H9 (cell line): ENCODE results near the gene RABEP1. TPM values are rescaled to one million over a fixed set of nuclear protein-coding genes. Genes with fewer than 3 reads are reported as not detected.
"Not testable (repeated sequence)": the region's sequence is repeated elsewhere in the genome, so short reads cannot be mapped to it uniquely, and the experiment has no call there.

Experiments used
- DNase-seq: peaks from one replicate; pipeline ENCODE4 v3.0.0-alpha.2; 2017
- H2AFZ ChIP-seq: one replicate; pipeline ENCODE4 v1.6.1; 2013; ENCODE audit warnings: mild to moderate bottlenecking, low read length, control low read depth, moderate library complexity
- H2AK5ac ChIP-seq: 2 replicates; pipeline ENCODE4 v1.6.1; 2013; ENCODE audit warnings: low read length, control low read depth, mixed read lengths; ENCODE audit not compliant: insufficient read length
- H2BK120ac ChIP-seq: one replicate; pipeline ENCODE4 v1.6.1; 2013; ENCODE audit warnings: low read depth, mild to moderate bottlenecking, low read length, control low read depth, inconsistent platforms; ENCODE audit not compliant: poor library complexity, severe bottlenecking
- H2BK12ac ChIP-seq: 2 replicates; pipeline ENCODE4 v1.6.1; 2013; ENCODE audit warnings: low read length, control low read depth, mixed read lengths, low read depth; ENCODE audit not compliant: insufficient read length
- H2BK15ac ChIP-seq: 2 replicates; pipeline ENCODE4 v1.6.1; 2013; ENCODE audit warnings: low read depth, low read length, control low read depth
- H2BK20ac ChIP-seq: one replicate; pipeline ENCODE4 v1.6.1; 2013; ENCODE audit warnings: low read depth, mild to moderate bottlenecking, low read length, control low read depth, inconsistent platforms; ENCODE audit not compliant: poor library complexity, severe bottlenecking
- H2BK5ac ChIP-seq: 2 replicates; pipeline ENCODE4 v1.6.1; 2013; ENCODE audit warnings: low read length, control low read depth, mixed read lengths; ENCODE audit not compliant: insufficient read length
- H3K14ac ChIP-seq: 2 replicates; pipeline ENCODE4 v1.6.1; 2013; ENCODE audit warnings: low read length, control low read depth; ENCODE audit not compliant: insufficient read depth
- H3K18ac ChIP-seq: 2 replicates; pipeline ENCODE4 v1.6.1; 2013; ENCODE audit warnings: low read depth, mild to moderate bottlenecking, mixed read lengths, low read length, control low read depth; ENCODE audit not compliant: insufficient read length
- H3K23ac ChIP-seq: 2 replicates; pipeline ENCODE4 v1.6.1; 2013; ENCODE audit warnings: low read length, control low read depth, mixed read lengths, low read depth; ENCODE audit not compliant: insufficient read length
- H3K23me2 ChIP-seq: 2 replicates; pipeline ENCODE4 v1.6.1; 2013; ENCODE audit warnings: low read depth, mild to moderate bottlenecking, mixed read lengths, low read length, control low read depth; ENCODE audit not compliant: insufficient read length, poor library complexity, severe bottlenecking
- H3K27ac ChIP-seq: 2 replicates; pipeline ENCODE4 v1.5.1; 2013; ENCODE audit warnings: low read length, control low read depth, mixed read lengths, low read depth; ENCODE audit not compliant: insufficient read length
- H3K27me3 ChIP-seq: 2 replicates; pipeline ENCODE4 v1.6.1; 2013; ENCODE audit warnings: low read length, control low read depth, inconsistent platforms; ENCODE audit not compliant: insufficient read depth
- H3K4ac ChIP-seq: 2 replicates; pipeline ENCODE4 v1.6.1; 2013; ENCODE audit warnings: low read depth, mild to moderate bottlenecking, control low read depth, inconsistent platforms, low read length, moderate library complexity
- H3K4me1 ChIP-seq: 2 replicates; pipeline ENCODE4 v1.6.1; 2013; ENCODE audit warnings: low read length, control low read depth, inconsistent platforms; ENCODE audit not compliant: insufficient read depth
- H3K4me2 ChIP-seq: 2 replicates; pipeline ENCODE4 v1.6.1; 2013; ENCODE audit warnings: low read length, control low read depth, mixed read lengths; ENCODE audit not compliant: insufficient read length, insufficient read depth
- H3K56ac ChIP-seq: 2 replicates; pipeline ENCODE4 v1.6.1; 2013; ENCODE audit warnings: low read depth, mild to moderate bottlenecking, mixed read lengths, low read length, control low read depth; ENCODE audit not compliant: insufficient read length
- H3K79me1 ChIP-seq: 2 replicates; pipeline ENCODE4 v1.6.1; 2013; ENCODE audit warnings: low read depth, mild to moderate bottlenecking, moderate library complexity, low read length, control low read depth, inconsistent platforms; ENCODE audit not compliant: insufficient read depth, poor library complexity, severe bottlenecking
- H3K79me2 ChIP-seq: 2 replicates; pipeline ENCODE4 v1.6.1; 2013; ENCODE audit warnings: low read length, control low read depth, inconsistent platforms; ENCODE audit not compliant: insufficient read depth
- H3K9ac ChIP-seq: 2 replicates; pipeline ENCODE4 v1.6.1; 2013; ENCODE audit warnings: low read length, control low read depth, mixed read lengths; ENCODE audit not compliant: insufficient read length; ENCODE audit errors: extremely low read depth
- H3K9me3 ChIP-seq: one replicate; pipeline ENCODE4 v1.6.1; 2013; ENCODE audit warnings: low read depth, low read length, inconsistent platforms; ENCODE audit not compliant: control insufficient read depth
- H3T11ph ChIP-seq: one replicate; pipeline ENCODE4 v1.6.1; 2013; ENCODE audit warnings: mild to moderate bottlenecking, low read length, control low read depth, inconsistent platforms
- H4K20me1 ChIP-seq: one replicate; pipeline ENCODE4 v1.6.1; 2013; ENCODE audit not compliant: control insufficient read depth, insufficient read length, insufficient read depth
- H4K5ac ChIP-seq: 2 replicates; pipeline ENCODE4 v1.6.1; 2013; ENCODE audit warnings: low read depth, mild to moderate bottlenecking, mixed read lengths, low read length, control low read depth; ENCODE audit not compliant: insufficient read length
- H4K8ac ChIP-seq: replicated peaks from 2 replicates; pipeline ENCODE4 v1.6.1; 2013; ENCODE audit warnings: low read length, control low read depth, mixed read lengths, low read depth; ENCODE audit not compliant: insufficient read length
- H4K91ac ChIP-seq: 2 replicates; pipeline ENCODE4 v1.6.1; 2013; ENCODE audit warnings: low read depth, mild to moderate bottlenecking, moderate library complexity, mixed read lengths, low read length, control low read depth; ENCODE audit not compliant: insufficient read length
- H3K27ac Mint-ChIP-seq, 3 experiments: 2 replicates in 2 of 3; 3 replicates in 1 of 3; pipeline ENCODE4 v1.8.0; 2020 to 2021; ENCODE audit warnings: mixed read lengths in 3 of 3, mild to moderate bottlenecking in 1 of 3, moderate library complexity in 1 of 3
- H3K27me3 Mint-ChIP-seq: 2 replicates; pipeline ENCODE4 v1.8.0; 2021; ENCODE audit warnings: low read depth, mild to moderate bottlenecking, moderate library complexity, mixed read lengths
- H3K36me3 Mint-ChIP-seq, 3 experiments: 2 replicates in 2 of 3; 3 replicates in 1 of 3; pipeline ENCODE4 v1.8.0; 2020 to 2021; ENCODE audit warnings: low read depth in 3 of 3, mixed read lengths in 3 of 3; ENCODE audit not compliant: insufficient read depth in 1 of 3
- H3K4me1 Mint-ChIP-seq, 2 experiments: 2 replicates each; pipeline ENCODE4 v1.8.0; 2020; ENCODE audit warnings: mixed read lengths in 2 of 2
- H3K4me3 Mint-ChIP-seq, 2 experiments: 2 replicates in 1 of 2; 3 replicates in 1 of 2; pipeline ENCODE4 v1.8.0; 2020 to 2021; ENCODE audit warnings: mild to moderate bottlenecking in 2 of 2, mixed read lengths in 2 of 2, moderate library complexity in 1 of 2
- H3K9me3 Mint-ChIP-seq, 2 experiments: 2 replicates in 1 of 2; 3 replicates in 1 of 2; pipeline ENCODE4 v1.8.0; 2020; ENCODE audit warnings: mild to moderate bottlenecking in 2 of 2, mixed read lengths in 2 of 2, moderate library complexity in 1 of 2
- WGBS: extraction: QIAGEN DNeasy Blood & Tissue Kit; methylation state at CpG from one replicate; pipeline ENCODE4 v1.1.7; 2013; ENCODE audit warnings: missing lambda C conversion rate, low lambda C conversion rate, mixed read lengths; ENCODE audit not compliant: insufficient read length; ENCODE audit errors: extremely low coverage; 5-methylcytosine and 5-hydroxymethylcytosine counted together
- total RNA-seq: library from RNA; stranded (reverse); gene quantifications from 2 replicates; pipeline ENCODE4 v1.2.1, GENCODE V29; 2021
- TF ChIP-seq, protein P1 (sequence below): fragments of 200-600 bp; sonication (generic); conservative IDR thresholded peaks from 3 replicates; pipeline ENCODE4 v1.8.0; 2021; ENCODE audit warnings: antibody characterized with exemption, mild to moderate bottlenecking

RABEP1 gene
- total RNA-seq, 1 experiment from 2014 or later, result 46.9 TPM

DNA sequence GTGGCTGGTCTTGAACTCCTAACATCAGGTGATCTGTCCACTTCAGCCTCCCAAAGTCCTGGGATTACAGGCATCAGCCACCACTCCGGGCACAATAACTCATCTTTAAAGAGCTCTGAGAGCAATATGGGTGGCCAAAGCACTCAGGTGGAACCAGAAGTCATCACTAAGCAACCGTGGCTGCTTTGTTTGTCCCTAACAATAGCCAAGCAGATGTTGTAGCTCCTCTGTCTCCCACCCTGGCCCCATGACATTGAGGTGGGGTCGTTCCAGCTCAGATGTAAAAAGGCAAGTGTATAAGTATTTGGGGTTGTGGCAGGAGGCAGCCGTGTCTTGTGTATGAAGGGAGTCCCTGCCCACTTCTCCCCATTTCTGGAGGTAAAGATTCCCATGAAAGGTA lies 43.8 kb upstream of the RABEP1 start:
- Mint-ChIP-seq H3K36me3 (no peaks in the 10 kb centered on the region), H3K27ac (no peak overlapping the region; a peak in 1 of 7 replicates), H3K9me3 (no peaks in the 10 kb centered on the region), H3K27me3 (peaks cover 8% of the 10 kb centered on the region), H3K4me1 (peaks cover 0 to 5% of the 10 kb centered on the region in 2 experiments; a peak in 1 of 4 replicates), H3K4me3 (no peak overlapping the region)
- H3K79me1 ChIP-seq, result no peaks in the 10 kb centered on the region
- H3K4me1 ChIP-seq, result no peaks in the 10 kb centered on the region
- H2BK12ac ChIP-seq, result no peak overlapping the region
- H2AFZ ChIP-seq, result no peak overlapping the region
- no peaks in the 10 kb centered on the region for H3K9me3 ChIP-seq
- no peaks in the 10 kb centered on the region for H3K79me2 ChIP-seq
- no peak overlapping the region for H3K23ac ChIP-seq
- H3K27me3 ChIP-seq, result no peaks in the 10 kb centered on the region
- no CpG with 5 or more reads among the region's 4 CpGs for WGBS
- DNase-seq, result no peak
- TF ChIP-seq, protein P1, sequence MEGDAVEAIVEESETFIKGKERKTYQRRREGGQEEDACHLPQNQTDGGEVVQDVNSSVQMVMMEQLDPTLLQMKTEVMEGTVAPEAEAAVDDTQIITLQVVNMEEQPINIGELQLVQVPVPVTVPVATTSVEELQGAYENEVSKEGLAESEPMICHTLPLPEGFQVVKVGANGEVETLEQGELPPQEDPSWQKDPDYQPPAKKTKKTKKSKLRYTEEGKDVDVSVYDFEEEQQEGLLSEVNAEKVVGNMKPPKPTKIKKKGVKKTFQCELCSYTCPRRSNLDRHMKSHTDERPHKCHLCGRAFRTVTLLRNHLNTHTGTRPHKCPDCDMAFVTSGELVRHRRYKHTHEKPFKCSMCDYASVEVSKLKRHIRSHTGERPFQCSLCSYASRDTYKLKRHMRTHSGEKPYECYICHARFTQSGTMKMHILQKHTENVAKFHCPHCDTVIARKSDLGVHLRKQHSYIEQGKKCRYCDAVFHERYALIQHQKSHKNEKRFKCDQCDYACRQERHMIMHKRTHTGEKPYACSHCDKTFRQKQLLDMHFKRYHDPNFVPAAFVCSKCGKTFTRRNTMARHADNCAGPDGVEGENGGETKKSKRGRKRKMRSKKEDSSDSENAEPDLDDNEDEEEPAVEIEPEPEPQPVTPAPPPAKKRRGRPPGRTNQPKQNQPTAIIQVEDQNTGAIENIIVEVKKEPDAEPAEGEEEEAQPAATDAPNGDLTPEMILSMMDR, result no peak
- H2BK120ac ChIP-seq, result no peak overlapping the region
- H4K91ac ChIP-seq, result no peak overlapping the region
- H2BK5ac ChIP-seq, result no peak overlapping the region
- no peak overlapping the region for H3K9ac ChIP-seq
- no peak overlapping the region for H3K4ac ChIP-seq
- H4K5ac ChIP-seq, result no peak overlapping the region
- H3K56ac ChIP-seq, result no peak overlapping the region
- no peak overlapping the region for H2AK5ac ChIP-seq
- H2BK15ac ChIP-seq, result no peak overlapping the region
- H3K4me2 ChIP-seq, result no peak overlapping the region
- H3T11ph ChIP-seq, result no peak overlapping the region
- no peak overlapping the region for H3K27ac ChIP-seq
- no peaks in the 10 kb centered on the region for H3K23me2 ChIP-seq
- H3K18ac ChIP-seq, result no peak overlapping the region
- no peak overlapping the region for H2BK20ac ChIP-seq
- H4K20me1 ChIP-seq, result no peaks in the 10 kb centered on the region
- H3K14ac ChIP-seq, result no peak overlapping the region
- no peak overlapping the region for H4K8ac ChIP-seq

DNA sequence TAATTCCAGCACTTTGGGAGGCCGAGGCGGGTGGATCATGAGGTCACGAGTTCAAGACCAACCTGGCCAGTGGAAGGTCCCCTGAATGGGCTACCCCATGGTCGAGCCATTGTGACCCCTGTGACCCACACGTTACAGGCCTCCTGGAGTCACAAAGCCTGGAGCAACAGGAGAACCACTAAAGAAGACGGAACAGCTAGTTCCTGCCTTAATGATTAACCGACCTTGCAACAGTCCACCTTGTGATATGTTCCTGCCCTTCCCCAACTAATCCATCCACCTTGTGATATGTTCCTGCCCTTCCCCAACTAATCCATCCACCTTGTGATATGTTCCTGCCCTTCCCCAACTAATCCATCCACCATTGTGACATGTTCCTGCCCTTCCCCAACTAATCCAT lies 42.3 kb upstream of the RABEP1 start:
- H3K4me1 ChIP-seq, H3K18ac ChIP-seq, H4K5ac ChIP-seq, H2BK5ac ChIP-seq, H3K56ac ChIP-seq, H3K14ac ChIP-seq, H3K36me3 Mint-ChIP-seq, H3K27ac ChIP-seq, H3K9ac ChIP-seq, H3K4ac ChIP-seq, H3K27ac Mint-ChIP-seq, DNase-seq, H4K8ac ChIP-seq, H3K4me1 Mint-ChIP-seq, H4K20me1 ChIP-seq, H2BK20ac ChIP-seq, H3K9me3 Mint-ChIP-seq, H3K23ac ChIP-seq, H3K9me3 ChIP-seq, H2BK12ac ChIP-seq, H3K4me2 ChIP-seq, H3K27me3 ChIP-seq, H3K27me3 Mint-ChIP-seq, H2BK120ac ChIP-seq, H2BK15ac ChIP-seq, H3K79me2 ChIP-seq, H2AK5ac ChIP-seq, H3K4me3 Mint-ChIP-seq, H3K23me2 ChIP-seq, H4K91ac ChIP-seq, H3T11ph ChIP-seq, H3K79me1 ChIP-seq, H2AFZ ChIP-seq: not testable (repeated sequence)
- WGBS, result no CpG with 5 or more reads among the region's 7 CpGs
